RWPE2 (cell line): ENCODE measurements around the gene NFS1.
A peak's percentile ranks its signal among the peaks of the same experiment; 100 is the strongest.

Source experiments
- ATAC-seq: fragments of 200-7000 bp; cut with Tn5 transposase; 3 replicates; pipeline ENCODE4 v1.9.1; 2021; ENCODE audit warnings: low read depth
- DNase-seq: peaks from one replicate; pipeline ENCODE4 v3.0.0-alpha.2; 2020; ENCODE audit warnings: low spot score
- H3K27ac ChIP-seq: fragments of 450-650 bp; 2 replicates; pipeline ENCODE4 v1.5.1; 2017; ENCODE audit warnings: mild to moderate bottlenecking; ENCODE audit not compliant: poor library complexity, severe bottlenecking
- H3K27me3 ChIP-seq: fragments of 250-450 bp; sonication (Bioruptor Pico); 2 replicates; pipeline ENCODE4 v1.5.1; 2021; ENCODE audit warnings: mild to moderate bottlenecking, moderate library complexity; ENCODE audit not compliant: insufficient read depth, poor library complexity, severe bottlenecking
- H3K36me3 ChIP-seq: fragments of 250-450 bp; sonication (Bioruptor Pico); 2 replicates; pipeline ENCODE4 v1.5.1; 2020; ENCODE audit warnings: low read depth, mild to moderate bottlenecking, moderate library complexity
- H3K4me1 ChIP-seq: fragments of 250-450 bp; sonication (Bioruptor Pico); 2 replicates; pipeline ENCODE4 v1.5.1; 2021; ENCODE audit warnings: mild to moderate bottlenecking, moderate library complexity; ENCODE audit not compliant: insufficient read depth, poor library complexity, severe bottlenecking
- H3K4me3 ChIP-seq: fragments of 250-450 bp; sonication (Bioruptor Pico); 2 replicates; pipeline ENCODE4 v1.5.1; 2021; ENCODE audit warnings: mild to moderate bottlenecking, moderate library complexity; ENCODE audit not compliant: severe bottlenecking
- H3K9me3 ChIP-seq: fragments of 250-450 bp; sonication (Bioruptor Pico); 2 replicates; pipeline ENCODE4 v1.5.1; 2021; ENCODE audit warnings: mild to moderate bottlenecking, moderate library complexity; ENCODE audit not compliant: severe bottlenecking
- CTCF ChIP-seq: fragments of 450-650 bp; IDR thresholded peaks from one replicate; pipeline ENCODE4 v1.5.1; 2017; ENCODE audit warnings: mild to moderate bottlenecking, moderate library complexity; ENCODE audit not compliant: poor library complexity, severe bottlenecking

NFS1 gene

GRCh38 chr20:35735826-35736470 lies 36.8 kb upstream of the NFS1 start:
- H3K27me3 ChIP-seq: no peaks in the 10 kb centered on the region
- peak overlapping the region; percentile 0 for H3K27ac ChIP-seq
- peaks cover 66% of the 10 kb centered on the region for H3K4me1 ChIP-seq
- no peaks in the 10 kb centered on the region for H3K9me3 ChIP-seq
- H3K36me3 ChIP-seq: peaks cover 100% of the 10 kb centered on the region
- ATAC-seq: no peak
- DNase-seq: no peak
- TF ChIP-seq CTCF: no peak
- no peak overlapping the region for H3K4me3 ChIP-seq

- Histone ChIP-seq H3K4me1 (peaks cover 65% of the 10 kb centered on the region), H3K4me3 (no peak overlapping the region), H3K27ac (no peak overlapping the region), H3K9me3 (no peaks in the 10 kb centered on the region), H3K36me3 (peaks cover 100% of the 10 kb centered on the region), H3K27me3 (no peaks in the 10 kb centered on the region)
- ATAC-seq (no peak), DNase-seq (no peak)
- TF ChIP-seq CTCF: no peak
Measured at GRCh38 chr20:35734777-35735649, 35.9 kb upstream of the NFS1 start.

GRCh38 chr20:35734374-35734773 lies 35.2 kb upstream of the NFS1 start:
- Histone ChIP-seq H3K36me3 (peaks cover 100% of the 10 kb centered on the region), H3K4me1 (peaks cover 59% of the 10 kb centered on the region), H3K27ac (no peak overlapping the region), H3K4me3 (no peak overlapping the region), H3K9me3 (no peaks in the 10 kb centered on the region), H3K27me3 (no peaks in the 10 kb centered on the region)
- ATAC-seq: no peak; the same call in 2 of the 3 replicates
- no peak for DNase-seq
- no peak for TF ChIP-seq CTCF

GRCh38 chr20:35732644-35732982 lies 33.5 kb upstream of the NFS1 start:
- no peak for TF ChIP-seq CTCF
- ATAC-seq (no peak), DNase-seq (no peak)
- Histone ChIP-seq H3K36me3 (peaks cover 100% of the 10 kb centered on the region), H3K27ac (no peak overlapping the region), H3K9me3 (no peaks in the 10 kb centered on the region), H3K4me3 (no peak overlapping the region), H3K27me3 (no peaks in the 10 kb centered on the region), H3K4me1 (peaks cover 47% of the 10 kb centered on the region)
